Stimulated activated CD4-positive, alpha-beta T cell treated with anti-CD3 and anti-CD28 coated beads, Interleukin-1b, Interleukin-23, amount 100 ng/mL, for 4 hours (primary cell): ENCODE data around the gene TDRD3.
"Not testable (repeated sequence)": the region's sequence is repeated elsewhere in the genome, so short reads cannot be mapped to it uniquely, and the experiment has no call there.

Source experiments
- DNase-seq, 2 donors: peaks; one replicate each; pipeline ENCODE4 v3.0.0-alpha.2; 2020; ENCODE audit warnings: low read depth in 2 of 2

Gene TDRD3

DNA sequence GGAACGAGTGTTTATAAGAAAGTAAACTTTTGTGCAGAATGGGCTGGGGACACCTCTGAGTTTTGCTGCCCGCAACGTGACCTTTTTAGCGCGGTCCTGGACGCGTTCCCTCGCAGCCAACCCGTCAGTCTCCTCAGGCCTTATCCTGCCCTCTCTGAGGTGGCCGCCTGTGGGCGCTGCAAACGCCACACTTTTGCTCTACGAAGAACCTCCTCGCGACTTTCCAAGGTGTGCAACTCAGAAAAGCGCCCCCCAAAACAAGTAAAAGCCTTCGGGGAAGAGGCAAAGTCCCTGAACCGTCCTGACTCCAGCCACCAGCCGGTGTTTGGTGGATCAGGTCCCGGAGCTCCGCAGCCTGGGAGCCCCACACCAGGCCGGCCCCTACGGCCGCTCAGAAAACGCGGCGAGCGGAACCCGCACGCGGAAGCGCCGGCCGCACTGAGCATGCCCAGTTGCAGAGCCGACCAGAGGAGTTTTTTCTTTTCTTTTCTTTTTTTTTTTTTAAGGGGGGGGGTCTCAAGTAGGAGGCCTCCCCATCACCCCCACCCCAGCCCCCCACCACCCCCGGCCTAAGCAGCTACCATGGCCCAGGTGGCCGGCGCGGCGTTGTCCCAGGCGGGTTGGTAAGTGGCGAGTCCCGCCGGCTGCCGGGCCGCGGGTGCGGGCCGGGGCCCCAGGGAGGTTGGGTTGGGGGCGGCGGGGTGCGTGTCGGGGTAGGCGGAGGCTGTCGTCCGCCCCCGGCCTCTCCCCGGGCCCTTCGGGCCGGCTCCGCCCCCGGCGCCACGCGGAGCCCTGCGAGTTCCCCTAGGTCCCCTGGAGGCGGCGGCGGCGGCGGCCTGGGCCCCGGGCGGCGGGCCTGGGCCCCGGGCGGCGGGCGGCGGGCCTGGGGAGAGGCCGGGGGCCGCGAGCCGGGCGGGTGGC is at the start of gene TDRD3:
Gene TDRD3 (plus strand): TSS at position 438 of the 921 bp plus-strand sequence. CDS start 145 bp downstream, at position 583.
- DNase-seq: peak; percentile 65 to 71

DNA sequence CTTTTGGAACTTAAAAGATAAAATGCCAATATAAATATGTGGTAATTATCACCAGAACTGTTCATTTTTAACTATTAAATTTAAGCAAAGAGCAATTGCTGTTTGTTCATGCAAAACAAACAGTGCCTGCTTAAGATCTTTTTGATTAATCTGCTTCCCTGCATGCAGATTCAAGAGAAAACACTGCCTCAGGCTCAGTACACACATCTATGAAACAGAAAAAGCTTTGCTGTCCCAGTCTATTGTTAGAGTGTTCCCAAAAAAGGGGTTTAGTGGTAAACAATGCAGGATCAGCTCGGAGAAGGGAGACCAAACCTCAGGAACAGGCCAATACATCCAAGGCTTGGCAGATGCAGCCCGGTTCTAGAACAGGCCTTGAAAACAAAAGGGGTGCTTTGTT is 49.3 kb upstream of the TDRD3 start:
- DNase-seq: no peak

DNA sequence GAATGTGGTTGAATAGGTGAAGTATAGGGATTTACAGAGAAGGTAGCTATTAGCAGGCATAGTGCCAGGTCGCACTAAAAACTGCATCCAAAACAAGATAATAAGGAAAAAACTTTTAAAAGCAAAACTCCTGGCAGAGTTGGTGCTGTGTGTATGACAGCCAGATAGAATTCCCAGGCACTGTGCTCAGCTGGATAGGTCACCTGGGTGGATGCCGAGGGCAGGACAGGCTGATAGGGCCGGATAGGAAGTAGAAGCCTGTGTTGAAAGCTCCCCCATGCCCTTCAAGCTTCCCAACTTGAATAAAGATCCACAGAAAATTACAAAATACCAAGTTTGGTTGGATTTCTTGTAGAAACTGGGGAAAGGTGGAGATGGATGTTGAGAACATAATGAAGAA is 48.9 kb upstream of the TDRD3 start:
- DNase-seq: no peak

DNA sequence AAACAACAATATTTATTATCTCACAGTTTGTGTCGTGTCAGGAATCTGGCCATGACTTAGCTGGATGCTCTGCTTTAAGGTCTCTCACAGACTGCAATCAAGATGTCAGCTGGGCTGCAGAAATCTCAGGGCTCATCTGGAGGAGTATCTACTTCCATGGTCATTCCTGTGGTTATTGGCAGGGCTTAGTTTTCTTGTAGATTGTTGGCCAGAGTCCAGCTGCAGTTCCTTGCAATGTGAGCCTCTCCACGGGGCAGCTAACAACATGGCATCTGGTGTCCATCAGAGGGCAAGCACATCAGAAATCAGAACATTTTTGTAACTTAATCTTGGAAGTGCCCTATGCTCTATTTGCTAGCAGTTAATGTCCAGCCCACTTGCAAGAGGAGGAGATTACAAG is 45.7 kb upstream of the TDRD3 start:
- DNase-seq: no peak

DNA sequence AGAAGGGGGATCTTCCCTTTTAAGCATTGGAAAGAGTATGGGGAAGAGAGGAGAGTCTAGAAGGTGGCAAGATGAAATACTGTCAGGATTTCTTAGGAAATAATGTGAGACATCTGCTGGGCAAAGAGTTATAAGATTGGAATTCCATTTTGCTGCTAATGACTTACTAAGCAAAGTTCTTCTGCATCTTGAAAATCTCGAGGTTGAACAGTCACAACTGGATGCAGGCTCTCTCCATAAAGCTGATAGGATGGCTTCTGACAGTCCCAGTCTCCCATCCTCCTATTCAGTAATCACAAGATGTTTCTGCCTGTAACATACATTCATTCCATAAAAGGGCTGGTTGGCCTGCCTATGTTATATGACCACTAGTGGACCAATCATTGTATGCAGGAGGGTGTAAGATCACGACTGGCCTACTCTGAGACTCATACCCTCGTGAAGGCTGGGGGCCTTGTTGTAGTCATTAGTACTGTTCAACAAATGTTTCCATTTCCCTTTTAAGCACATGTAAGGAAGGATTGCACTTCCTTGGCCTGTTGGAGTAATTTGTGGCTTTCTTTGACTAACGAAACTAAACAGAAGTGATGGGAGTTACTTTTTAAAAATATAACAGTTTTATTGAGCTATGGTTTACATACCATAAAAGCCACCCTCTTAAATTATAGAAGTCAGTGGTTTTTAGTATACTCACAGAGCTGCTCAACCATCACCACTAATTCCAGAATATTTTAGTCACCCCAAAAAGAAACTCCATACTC is 45.0 kb upstream of the TDRD3 start:
- DNase-seq: no peak

DNA sequence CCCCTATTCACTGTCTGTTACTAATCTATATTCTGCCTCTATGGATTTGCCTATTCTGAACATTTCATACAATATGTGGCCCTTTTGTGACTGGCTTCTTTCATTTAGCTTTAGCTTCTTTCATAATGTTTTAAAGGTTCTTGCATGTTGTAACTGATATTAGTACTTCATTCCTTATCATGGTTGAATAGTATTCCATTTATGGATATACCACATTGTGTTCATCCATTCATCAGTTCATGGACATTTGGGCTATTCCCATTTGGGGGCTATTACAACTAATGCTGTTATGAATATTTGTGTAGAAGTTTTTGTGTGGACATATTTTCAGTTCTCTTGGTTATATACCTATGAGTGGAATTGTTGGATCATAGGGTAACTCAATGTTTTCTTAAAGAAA is 44.4 kb upstream of the TDRD3 start:
- DNase-seq: no peak

DNA sequence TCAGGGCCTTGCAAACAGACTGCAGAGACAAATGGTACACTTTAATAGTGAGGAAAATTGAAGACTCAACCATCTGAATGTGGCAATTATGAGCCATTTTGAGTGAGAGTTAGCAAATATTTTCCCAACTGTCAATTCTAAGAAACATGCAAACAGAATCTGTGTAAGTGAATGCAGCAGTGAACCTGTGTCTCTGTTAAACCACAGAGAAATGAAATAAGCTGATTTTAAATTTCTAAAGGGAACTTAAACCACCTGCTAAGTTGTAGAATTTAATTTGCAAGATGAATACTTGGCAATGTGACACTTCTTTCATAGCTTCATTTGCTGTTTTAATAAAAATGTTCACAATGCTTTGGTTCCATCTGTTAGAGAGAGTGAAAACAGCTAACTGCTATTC is 42.0 kb upstream of the TDRD3 start:
- no peak for DNase-seq

DNA sequence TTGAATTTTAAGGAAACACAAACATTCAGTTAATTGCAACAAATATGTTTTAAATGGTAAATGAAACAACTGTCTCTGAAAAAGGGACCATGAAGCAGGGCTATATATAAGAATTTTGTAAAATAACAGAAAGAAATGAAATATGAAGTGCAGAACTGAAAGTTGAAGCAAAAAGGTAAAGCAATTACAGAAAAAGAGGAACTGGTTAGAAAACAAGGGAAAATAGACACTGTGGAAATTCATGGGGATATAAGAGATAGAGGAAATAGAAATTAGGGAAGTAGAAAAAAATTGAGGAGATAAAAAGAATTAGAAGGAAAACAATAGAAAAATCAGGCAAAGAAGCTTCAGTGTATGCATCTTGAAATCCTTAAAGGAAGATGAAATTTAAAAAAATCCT is 40.0 kb upstream of the TDRD3 start:
- DNase-seq: no peak

DNA sequence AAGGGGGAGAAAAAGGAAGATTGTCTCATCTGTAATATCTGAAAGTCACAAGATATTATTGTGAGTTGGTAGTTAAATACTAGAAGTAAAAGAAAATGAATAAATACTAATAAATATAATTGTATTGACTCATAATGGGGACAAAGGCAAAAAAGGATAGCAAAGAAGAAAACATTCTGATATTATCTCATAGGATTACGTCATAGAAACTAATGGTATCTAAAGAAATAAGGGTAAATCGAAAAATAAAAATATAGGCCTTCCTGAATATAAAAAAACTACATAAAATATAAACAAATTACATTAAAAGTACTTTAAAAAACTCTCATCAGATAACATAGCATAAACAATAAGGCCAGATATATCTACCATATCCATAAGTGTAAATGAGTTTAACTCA is 38.6 kb upstream of the TDRD3 start:
- DNase-seq: no peak

DNA sequence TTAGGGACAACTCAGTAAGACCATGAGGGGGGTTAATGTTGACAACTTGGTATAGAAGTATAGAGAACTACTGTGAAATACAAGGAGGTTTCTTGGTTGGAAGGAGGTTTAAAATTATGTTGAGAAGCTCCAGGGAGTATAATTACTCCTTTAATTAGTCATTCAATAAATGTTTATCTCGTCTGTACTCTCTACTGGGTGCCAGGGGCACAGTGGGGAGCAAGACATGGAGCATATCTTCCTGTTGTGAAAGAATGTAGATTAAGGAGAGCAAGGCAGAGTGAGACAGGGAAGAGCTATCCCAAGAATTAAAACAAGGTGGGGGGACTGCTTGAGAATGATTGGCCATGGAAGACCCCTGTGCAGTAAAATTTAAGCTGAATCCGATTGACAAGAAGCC is 33.7 kb upstream of the TDRD3 start:
- no peak for DNase-seq

DNA sequence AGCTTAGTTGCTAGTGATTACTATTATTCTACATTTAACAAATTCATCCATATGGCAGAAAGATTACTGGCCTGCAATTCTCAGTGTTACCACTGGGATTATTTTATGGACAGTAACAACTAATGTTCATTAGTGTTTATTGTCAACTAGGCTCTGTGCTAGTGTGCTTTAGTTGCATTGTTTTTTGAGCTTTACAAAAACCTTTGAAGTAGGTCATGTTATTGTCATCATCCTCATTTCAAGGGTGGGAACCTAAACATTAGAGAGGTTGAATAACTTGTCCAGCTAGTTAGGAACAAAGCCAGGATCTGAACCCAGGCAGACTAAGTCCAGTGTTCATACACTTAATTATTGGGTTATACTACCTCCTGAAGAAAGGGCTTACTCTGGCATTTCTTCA is 27.8 kb upstream of the TDRD3 start:
- DNase-seq: no peak

DNA sequence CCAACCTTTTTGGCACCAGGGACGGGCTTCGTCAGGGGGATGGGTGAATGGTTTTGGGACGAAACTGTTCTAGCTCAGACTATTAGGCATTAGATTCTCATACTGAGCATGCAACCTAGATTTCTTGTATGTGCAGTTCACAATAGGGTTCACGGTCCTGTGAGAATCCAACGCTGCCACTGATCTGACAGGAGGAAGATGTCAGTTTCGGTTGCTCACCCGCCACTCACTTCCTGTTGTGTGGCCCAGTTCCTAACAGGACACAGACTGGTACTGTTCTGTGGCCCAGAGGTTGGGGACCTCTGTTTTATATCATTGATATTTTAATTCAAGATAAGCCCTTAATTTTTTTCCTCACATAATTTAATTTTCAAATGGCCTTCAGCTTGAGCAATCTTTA is 26.7 kb upstream of the TDRD3 start:
- no peak for DNase-seq

DNA sequence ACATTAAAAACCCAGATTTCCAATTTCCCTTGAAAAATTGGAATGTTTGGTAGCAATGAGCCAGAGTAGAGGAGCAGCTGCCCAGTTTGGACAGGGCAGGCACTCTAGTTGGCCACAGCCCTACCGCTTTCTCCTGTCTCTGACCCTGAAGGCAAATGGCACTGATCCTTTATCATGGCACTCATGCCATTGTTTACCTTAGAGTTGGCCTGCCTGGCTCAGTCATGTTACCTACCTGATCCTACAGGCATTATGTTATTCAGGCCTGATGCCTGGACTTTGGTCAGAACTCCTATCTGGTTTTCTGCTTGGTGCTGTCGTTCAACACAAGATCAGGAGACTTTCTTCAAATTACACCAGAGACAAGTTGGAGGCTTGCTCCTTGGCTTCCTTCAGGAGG is 24.9 kb upstream of the TDRD3 start:
- DNase-seq: no peak

DNA sequence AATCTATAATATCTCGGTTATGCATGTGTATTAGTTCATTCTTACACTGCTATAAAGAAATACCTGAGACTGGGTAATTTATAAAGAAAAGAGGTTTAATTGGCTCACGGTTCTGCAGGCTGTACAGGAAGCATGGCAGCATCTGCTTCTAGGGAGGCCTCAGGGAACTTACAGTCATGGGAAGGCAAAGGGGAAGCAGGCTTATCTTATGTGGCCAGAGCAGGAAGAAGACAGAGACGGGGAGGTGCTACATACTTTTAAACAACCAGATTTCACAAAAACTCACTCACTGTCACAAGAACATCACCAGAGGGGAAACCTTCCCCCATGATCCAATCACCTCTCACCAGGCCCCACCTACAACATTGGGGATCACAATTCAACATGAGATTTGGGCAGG is 17.7 kb upstream of the TDRD3 start:
- not testable (repeated sequence) for DNase-seq

DNA sequence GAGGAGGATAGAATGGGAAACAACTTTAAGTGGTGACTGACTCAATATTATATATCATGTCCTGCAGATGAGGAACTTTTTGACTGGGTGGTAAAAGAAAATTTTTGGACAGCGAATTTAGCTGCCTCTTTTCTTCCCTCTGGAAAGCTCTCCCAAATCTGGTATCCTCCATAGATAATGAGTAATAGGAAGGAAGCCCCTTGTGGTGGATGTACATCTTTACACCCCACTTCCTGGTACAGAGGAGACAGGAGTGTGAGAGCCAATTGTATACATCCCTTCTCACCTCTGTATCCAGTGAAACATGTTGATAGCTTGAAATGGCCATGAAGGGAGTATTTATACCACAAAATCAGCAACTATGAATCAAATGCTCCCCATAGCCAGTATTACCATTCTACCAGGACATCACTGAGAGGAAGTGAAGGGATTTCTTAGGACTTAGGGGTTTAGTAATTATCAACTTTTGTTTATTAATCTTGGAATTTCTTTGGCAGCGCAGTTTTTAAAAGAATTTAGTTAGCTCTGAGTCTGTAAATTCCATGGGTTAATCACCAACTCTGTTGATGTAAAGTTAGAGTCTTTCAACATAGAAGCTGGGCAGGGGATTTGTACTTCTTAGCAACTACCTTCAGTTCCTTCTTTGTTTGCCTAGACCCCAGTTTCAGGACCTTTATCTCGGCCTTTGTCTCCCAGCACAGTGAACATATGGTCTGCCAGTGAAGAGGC is 17.0 kb upstream of the TDRD3 start:
- no peak for DNase-seq

DNA sequence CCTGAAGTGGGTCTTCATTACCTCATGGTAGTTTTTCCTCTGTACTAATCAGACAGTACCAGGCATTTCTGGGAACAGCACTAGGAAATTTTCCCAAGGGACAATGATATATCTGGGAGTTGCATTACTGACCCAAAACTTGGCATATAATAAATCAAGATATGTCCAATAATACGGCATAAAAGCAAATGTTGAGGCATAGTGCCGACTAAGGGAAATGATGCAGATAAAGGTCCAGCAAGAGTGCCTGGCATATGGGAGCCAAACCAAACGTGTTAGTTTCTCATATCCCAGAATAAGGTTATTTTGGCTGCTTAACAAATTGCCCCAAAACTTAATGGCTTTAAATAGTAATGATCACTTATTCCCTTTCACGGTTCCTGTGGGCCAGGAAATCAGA is 12.1 kb upstream of the TDRD3 start:
- DNase-seq: no peak

DNA sequence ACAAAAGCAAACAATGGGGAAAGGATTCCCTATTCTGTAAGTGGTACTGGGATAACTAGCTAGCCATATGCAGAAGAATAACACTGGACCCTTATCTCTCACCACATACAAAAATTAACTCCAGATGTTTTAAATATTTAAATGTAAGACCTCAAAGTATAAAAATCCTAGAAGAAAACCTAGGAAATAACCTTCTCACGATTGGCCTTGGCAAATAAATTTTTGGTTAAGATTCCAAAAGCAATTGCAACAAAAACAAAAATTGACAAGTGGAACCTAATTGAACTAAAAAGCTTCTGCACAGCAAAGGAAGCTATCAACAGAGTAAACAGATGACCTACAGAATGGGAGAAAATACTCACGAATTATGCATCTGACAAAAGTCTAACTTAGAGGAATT is 10.8 kb upstream of the TDRD3 start:
- DNase-seq: no peak

DNA sequence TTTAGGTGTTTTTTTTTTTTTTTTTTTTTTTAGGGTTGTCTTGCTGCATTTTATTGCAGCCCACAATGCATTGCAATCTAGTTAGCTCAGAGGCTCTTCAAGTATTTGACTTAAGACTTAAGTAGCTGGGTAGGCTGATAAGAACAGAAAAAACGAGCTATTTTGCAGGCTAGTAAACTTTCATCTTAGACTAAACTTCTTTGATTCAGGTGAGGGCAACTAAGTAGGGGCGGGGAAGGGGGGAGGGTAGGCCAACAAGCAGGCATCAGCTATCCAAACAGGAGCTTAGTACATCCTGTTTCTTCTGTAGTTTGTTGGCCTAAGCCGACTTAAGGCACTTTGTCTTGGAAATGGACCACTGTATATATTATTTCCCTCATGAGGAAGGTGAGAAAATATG is 4.9 kb upstream of the TDRD3 start:
- DNase-seq: no peak

DNA sequence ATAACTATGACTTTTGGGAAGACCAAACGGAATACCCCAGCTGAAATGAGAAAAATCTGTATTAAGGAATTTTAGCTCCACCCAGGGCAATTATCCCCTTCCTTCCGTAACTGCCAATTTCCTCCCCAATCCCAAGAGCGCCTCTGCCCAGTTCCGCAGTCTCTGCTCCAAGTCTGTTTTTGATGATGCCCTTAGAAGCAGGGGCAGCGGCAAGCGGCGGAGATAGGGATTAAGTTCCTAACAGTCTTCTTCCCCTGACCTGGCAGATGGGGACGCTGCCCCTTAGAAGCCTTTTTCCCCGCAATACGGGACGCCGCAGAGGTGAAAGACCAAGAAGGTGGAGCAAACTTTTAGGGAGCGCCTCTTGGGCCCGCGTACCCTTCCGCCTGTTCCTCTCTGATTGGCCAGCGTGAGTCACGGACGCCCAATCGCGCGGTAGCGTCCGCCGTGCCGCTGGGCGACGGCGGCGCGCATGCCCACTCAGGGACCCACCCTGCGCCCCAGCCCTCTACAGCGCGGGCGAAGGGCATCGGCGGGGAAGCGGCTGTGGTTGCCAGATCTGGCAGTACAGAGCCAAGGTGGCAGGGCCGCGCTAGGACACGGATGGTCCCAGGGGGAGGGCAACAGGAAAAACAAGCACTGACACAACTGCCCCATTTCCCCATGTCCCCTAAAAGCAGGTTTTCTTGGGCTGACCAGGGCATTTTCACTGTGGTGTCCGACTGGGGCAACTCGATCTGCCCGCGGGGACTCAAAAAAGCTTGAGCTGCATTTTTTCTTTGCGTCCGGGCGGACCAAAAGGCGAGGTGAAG is 843 bp upstream of the TDRD3 start:
- DNase-seq: peak; percentile 75 to 82

DNA sequence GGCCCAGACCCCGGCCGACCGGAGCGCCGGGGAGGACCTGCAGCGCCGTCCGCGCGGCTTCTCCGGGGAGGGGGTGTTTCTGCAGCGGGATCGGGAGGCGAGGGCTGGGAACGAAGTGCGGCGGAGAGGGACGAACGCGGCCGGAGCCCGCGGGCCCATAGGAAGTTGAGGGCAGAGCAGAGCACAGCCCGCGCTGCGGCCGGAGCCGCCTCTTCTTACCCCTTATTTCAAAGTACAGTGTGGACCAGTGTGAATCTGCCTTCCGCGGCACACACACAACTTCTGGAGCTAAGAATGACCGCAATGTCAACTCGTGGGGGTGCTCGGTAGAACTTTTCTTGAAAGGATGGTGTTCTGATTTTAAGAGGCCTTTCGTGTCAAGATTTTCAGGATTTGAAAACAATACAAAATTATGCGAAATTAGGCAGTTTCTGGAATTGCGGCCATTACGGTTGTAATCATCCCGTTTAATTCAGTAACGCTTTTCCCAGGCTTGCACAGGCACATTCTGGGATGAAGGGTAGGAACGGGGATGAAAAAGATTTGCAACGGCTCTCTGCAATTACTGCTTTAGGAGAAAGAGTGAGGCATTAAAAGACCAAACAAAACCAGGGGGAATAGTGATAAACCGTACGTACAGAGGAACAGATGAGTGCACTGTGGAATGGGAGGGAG is 821 bp downstream of the TDRD3 start:
- DNase-seq: no peak

DNA sequence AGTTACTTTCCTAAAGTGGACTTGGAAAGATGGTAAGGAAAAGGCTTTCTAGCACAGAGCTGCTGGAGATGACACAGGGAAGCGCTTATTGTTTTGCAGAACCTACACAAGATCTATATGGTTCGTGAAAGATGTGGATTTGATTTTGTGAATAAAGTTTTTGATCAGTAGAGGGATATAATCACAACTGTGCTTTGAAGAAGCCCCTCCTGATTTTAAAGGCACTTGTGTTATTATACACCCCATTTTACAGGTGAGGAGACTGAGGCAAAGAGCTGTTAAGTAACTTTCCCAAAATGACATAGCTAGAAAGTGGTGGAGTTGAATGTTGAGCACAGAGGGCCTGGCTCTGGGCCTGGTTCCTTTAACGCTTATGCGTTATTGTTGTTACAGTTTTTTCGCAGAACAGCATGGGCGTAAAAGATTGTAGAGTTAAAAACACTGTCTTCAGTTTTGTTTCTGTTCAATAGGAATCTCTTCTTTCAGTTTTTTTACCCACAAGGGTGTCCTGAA is 1.4 kb downstream of the TDRD3 start:
- no peak for DNase-seq
